ENCODE data around the gene HMGCR.

GRCh38 chr5:75373862-75374261, 36.8 kb downstream of the HMGCR start:
- TF ChIP-seq CTCF (conservative IDR thresholded peaks at IDR 0.05; ENCODE audit: low read depth in 2 of 2) = no peak
- TF ChIP-seq POLR2AphosphoS5 (IDR thresholded peaks at IDR 0.05; ENCODE audit: low read depth) = no peak
- no peak for TF ChIP-seq REST (IDR thresholded peaks at IDR 0.05; ENCODE audit: unreplicated experiment)
- TF ChIP-seq EZH2 (IDR thresholded peaks at IDR 0.05; ENCODE audit: low read depth, unreplicated experiment) = no peak
- no peak for TF ChIP-seq EZH2phosphoT487 (IDR thresholded peaks at IDR 0.05; ENCODE audit: unreplicated experiment)
- no peak for TF ChIP-seq CREB1 (CRISPR knock-in tag; IDR thresholded peaks at IDR 0.05; ENCODE audit: low read depth)
- no peak for TF ChIP-seq NANOG (IDR thresholded peaks at IDR 0.05; ENCODE audit: borderline replicate concordance)
- TF ChIP-seq ZNF331 (CRISPR knock-in tag; IDR thresholded peaks at IDR 0.05; ENCODE audit: low read depth) = no peak
- TF ChIP-seq JUNB (IDR thresholded peaks at IDR 0.05; ENCODE audit: unreplicated experiment) = no peak
- TF ChIP-seq ETS1 (IDR thresholded peaks at IDR 0.05) = no peak
- TF ChIP-seq ZNF114 (CRISPR knock-in tag; IDR thresholded peaks at IDR 0.05) = no peak

Data from GM23338 (cell line).